Fibroblast of skin of right quadriceps (primary cell): ENCODE measurements around the gene MLXIPL.
"Not testable (repeated sequence)": the region's sequence is repeated elsewhere in the genome, so short reads cannot be mapped to it uniquely, and the experiment has no call there.

Experiments
- DNase-seq: peaks from one replicate; pipeline ENCODE4 v3.0.0-alpha.2; 2013

MLXIPL gene, protein sequence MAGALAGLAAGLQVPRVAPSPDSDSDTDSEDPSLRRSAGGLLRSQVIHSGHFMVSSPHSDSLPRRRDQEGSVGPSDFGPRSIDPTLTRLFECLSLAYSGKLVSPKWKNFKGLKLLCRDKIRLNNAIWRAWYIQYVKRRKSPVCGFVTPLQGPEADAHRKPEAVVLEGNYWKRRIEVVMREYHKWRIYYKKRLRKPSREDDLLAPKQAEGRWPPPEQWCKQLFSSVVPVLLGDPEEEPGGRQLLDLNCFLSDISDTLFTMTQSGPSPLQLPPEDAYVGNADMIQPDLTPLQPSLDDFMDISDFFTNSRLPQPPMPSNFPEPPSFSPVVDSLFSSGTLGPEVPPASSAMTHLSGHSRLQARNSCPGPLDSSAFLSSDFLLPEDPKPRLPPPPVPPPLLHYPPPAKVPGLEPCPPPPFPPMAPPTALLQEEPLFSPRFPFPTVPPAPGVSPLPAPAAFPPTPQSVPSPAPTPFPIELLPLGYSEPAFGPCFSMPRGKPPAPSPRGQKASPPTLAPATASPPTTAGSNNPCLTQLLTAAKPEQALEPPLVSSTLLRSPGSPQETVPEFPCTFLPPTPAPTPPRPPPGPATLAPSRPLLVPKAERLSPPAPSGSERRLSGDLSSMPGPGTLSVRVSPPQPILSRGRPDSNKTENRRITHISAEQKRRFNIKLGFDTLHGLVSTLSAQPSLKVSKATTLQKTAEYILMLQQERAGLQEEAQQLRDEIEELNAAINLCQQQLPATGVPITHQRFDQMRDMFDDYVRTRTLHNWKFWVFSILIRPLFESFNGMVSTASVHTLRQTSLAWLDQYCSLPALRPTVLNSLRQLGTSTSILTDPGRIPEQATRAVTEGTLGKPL

DNA sequence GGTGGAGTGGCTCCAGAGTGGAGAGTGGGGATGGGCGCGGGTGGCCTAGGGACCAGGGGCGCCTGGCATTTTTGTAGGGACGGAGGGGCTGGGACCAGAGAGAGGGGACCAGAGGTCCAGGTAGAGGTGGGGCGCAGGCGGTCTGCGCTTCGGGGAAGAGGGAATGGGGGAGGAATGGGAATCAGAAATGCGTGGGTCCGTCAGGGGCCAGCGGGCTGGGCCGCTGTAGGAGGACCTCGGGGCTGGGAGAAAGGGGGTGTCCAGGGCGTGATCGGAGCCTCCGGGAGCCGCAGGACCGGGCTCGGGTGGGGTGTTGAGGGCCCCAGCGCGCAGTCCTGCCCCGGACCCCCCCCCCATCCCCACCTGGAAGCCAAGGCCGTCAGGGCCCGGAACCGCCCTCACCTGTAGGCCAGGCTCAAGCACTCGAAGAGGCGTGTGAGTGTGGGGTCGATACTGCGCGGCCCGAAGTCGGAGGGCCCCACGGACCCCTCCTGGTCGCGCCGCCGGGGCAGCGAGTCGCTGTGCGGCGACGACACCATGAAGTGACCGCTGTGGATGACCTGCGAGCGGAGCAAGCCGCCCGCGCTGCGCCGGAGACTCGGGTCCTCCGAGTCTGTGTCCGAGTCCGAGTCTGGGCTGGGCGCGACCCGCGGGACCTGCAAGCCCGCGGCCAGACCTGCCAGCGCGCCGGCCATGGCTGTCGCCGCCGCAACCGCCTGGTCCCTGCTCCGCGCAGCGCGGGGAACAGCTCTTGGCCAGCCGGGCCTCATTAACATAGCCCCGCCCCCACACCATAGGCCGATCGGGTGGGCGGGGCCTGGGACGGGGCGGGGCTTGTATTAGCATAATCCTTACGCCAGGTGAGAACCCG, at the start of gene MLXIPL:
Gene MLXIPL, minus strand, starts transcription at position 725 of the 871 bp plus-strand sequence. Its CDS starts 30 bp downstream, at position 695.
- DNase-seq: peak; percentile 32

DNA sequence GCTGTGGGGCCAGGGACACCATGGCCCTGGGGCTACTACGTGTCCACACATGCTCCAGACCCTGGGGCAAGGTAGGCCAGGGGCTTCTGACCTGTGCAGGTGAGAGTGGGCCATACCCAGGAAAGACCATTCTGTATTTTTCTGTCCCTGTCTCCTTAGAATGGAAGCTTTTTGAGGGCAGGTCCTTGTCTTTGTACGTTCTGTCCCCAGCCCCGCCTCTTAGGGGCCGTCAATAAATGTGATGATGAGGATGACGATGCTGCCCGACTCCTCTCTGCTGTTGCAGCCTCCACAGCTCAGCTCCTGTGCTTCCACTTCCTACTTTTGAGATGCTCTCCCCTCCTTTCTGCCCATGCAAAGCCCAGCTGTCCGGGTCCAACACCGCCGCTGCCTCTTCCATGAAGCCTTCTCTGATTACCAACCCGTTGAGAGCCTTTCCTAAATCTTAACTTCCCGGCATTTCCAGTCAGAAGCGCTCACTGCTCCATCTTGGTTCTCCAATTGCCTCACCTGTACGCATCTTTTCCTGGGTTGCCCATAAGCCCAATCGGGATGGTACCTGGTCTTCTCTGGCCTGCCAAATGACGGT, 47.6 kb upstream of the MLXIPL start:
- no peak for DNase-seq

DNA sequence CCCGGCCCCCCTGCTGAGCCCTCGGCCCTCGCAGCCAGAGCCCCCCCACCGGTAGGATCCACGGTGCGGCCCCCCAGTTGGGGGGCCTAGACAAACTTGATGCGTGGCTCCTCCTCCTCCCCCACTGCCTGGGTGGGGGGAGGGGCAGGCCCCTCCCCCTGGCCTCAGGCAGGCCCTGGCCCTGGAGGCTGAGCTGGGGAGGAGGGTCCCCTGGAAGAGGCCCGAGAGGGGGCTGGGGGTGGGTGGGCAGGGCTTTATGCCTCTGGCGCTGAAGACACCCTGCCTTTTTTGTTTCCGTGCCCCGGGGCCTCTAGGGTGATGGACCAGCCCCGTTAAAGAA, 47.0 kb upstream of the MLXIPL start:
- DNase-seq: no peak

DNA sequence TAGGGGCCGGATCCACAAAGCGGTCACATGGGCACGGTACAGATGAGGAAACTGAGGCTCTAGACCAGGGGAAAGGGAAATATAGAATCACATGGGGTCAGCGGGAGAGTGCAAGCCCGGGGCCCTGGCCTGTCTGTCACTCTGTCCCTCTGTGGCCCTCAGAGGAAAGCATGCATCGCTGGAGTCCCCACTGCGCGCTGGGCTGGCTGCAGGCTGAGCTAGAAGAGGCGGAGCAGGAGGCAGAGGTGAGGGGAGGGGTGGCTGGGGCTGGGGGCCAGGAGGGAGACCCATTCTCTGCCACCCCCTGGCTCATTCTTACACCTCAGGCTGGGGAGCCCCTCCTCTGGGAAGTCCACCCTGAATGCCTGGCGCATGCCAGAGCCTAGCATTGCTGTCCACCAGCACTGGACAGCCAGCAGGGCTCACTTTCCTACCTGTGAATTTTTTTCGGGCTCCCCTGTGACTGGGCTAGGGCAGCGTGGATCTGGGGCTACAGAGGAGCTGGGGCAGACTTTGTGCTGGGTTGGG, 45.6 kb upstream of the MLXIPL start:
- no peak for DNase-seq

DNA sequence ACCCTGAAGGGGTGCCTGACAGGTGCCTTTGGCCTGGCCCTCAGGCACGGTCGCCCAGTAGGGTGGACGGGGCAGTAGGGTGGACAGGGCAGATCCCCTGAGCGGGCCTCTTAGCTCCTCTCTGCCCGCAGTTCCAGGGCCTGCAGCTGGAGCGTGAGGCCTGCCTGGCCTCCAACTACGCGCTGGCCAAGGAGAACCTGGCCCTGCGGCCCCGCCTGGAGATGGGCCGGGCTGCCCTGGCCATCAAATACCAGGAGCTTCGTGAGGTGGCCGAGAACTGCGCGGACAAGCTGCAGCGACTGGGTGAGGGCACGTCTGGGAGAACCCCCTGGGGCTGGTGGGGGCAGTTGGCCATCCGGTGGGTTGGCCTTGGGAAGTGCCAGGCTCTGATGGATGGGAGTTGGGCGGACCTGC, 45.0 kb upstream of the MLXIPL start:
- no peak for DNase-seq

DNA sequence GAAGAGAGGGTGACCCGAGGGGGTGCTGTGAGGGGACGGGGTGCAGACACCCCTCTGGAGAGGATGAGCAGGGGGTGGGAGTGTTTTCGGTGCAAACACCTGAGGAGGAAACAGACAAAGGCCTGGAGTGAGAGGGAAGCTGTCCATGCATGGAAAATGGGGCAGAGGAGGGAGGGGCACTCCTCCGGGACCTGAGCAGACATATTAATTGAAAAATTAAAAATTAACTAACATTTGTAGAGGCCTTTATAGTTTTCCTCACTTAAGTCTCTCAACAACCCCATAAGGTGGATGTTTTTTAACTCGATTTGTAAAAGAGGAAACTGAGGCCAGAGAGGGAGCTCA, 44.5 kb upstream of the MLXIPL start:
- no peak for DNase-seq

DNA sequence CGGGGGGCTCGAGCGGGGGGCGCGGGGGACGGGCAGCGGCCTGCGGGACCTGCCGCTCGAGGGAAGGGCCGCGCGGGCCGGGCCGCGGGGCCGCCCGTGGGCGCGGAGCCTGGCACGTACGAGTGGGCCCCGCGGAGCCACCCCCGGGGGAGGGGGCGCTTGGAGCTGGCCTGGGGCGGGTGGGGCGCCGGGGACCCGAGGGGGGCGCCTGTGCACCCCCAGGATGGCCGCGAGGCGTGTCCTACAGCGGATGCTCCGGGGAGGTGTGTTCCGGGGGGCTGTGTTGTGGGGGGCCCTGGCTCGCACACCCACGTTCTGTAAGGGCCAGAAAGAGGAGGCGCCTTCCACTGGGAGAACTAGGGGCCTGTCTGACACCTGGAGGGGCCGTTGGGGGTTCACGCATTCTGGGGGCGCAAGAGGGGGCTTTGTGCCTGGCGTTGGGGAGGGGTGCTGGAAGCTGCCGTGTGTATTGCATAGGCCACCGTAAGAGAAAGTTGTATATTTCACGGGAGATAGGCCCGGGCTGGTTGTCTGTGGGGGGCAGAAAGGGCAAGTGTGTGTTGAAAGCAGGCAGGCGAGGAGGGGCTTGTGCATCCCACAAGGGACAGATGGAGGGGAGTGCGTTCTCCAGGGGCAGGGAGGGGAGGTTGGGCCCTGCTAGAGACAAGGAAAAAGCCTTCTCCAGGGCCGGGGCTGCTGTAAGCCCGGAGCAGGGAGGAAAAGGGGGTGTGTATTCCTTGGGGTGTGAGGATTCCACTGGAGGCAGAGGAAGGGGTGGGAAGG, 44.0 kb upstream of the MLXIPL start:
- DNase-seq: peak; percentile 8

DNA sequence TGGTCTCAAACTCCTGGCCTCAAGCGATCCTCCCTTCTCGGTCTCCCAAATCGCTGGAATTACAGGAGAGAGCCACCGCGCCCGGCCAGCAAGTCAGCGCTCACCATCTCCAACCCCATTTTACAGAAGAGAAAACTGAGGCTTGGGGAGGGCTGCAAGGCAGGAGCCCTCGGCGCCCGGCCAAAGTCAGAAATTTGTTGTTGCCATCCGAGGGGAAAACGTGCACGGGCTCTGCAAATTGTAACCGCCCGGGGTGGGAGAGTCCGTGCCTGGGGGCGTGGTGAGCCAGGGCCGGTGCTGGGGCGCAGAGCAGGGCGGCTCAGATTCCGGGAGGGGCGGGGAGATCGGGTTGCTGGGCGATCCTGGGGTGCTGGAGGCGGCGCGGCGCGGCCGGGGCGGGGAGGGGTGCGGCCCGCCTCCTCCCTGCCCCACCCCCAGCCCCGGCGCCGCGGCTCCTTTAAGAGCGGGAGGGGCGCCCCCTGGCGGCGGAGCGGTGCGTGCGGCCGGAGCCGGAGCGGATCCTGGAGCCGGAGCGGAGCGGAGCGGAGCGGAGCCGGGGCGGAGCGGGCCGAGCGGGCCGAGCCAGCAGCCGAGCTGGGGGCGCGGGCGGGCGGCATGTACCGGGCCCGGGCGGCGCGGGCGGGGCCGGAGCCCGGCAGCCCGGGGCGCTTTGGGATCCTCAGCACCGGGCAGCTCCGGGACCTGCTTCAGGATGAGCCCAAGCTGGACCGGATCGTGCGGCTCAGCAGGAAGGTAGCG, 43.2 kb upstream of the MLXIPL start, which contains the start of gene VPS37D:
Gene VPS37D, plus strand, starts transcription at position 488 of the 759 bp plus-strand sequence. Its CDS starts 128 bp downstream, at position 616.
- DNase-seq: peak; percentile 87

DNA sequence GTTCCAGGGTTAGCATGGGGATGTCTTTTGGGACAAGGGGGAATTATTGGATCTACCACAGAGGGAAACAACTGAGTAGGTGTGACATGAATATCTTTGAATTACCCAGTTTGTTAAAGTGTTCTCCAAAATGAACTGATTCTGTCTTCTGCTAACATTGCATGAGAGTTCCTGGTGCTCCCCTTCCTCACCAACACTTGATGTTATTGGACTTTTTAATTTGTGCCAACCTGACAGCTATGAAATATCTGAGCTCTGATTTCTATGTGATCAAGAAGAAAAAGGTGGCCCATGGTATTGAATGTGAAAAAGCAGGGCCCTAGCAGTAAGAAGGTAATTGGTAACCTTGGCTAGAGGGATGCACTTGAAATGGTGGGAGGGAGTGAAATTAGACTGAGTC, 38.7 kb upstream of the MLXIPL start:
- DNase-seq: no peak

DNA sequence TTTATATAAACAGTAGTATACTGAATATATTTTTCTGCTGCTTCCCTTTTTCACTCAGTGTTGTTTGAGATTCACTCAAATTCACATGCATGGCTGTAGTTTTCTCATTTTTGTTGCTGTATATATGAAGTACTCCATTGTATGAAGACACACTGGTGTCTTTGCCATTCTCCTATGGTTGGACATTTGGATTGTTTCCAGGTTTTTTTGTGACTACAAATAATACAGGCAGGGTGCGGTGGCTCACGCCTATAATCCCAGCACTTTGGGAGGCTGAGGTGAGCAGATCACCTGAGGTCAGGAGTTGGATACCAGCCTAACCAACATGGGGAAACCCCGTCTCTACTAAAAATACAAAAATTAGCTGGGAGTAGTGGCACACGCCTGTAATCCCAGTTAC, 36.3 kb upstream of the MLXIPL start:
- DNase-seq: not testable (repeated sequence)

DNA sequence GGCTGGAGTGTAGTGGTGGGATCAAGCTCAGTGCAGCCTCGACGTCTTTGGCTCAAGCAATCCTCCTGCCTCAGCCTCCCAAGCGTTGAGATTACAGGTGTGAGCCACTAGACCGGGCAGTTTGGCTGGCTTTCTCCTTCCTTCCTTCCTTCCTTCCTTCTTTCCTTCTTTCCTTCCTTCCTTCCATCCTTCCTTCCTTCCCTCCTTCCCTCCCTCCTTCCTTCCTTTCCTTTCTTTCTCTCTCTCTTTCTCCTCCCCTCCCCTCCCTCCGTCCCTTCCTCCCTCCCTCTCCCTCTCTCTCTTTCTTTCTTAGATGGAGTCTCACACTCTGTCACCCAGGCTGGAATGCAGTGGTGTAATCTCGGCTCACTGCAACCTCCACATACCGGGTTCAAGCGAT, 35.7 kb upstream of the MLXIPL start:
- no peak for DNase-seq

DNA sequence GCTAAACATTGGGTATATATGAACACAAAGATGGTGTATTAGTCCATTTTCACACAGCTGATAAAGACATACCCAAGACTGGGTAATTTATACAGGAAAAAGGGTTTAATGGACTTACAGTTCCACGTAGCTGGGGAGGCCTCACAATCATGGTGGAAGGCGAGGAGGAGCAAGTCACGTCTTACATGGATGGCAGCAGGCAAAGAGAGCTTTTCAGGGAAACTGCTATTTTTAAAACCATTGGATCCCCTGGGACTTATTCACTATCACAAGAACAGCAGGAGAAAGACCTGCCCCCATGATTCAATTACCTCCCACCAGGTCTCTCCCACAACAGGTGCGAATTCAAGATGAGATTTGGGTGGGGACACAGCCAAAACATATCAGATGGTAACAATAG, 31.0 kb upstream of the MLXIPL start:
- not testable (repeated sequence) for DNase-seq

DNA sequence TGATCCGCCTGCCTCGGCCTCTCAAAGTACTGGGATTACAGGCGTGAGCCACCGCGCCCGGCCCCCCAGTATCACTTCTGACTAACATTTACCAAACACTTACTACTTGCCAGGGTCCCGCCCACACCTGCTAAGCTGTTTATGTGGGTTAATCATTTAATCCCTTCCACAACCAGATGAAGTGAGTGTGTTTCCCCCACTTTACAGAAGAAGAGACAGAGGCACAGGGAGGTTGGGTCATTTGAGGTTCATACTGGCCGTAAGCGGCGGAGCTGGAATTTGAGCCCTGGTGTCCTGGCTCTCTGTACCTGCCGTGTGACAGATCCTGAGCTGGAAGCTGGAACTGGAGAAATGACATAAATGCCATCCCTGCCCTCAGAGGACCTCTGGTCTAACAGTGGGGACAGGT, 28.2 kb upstream of the MLXIPL start:
- no peak for DNase-seq

DNA sequence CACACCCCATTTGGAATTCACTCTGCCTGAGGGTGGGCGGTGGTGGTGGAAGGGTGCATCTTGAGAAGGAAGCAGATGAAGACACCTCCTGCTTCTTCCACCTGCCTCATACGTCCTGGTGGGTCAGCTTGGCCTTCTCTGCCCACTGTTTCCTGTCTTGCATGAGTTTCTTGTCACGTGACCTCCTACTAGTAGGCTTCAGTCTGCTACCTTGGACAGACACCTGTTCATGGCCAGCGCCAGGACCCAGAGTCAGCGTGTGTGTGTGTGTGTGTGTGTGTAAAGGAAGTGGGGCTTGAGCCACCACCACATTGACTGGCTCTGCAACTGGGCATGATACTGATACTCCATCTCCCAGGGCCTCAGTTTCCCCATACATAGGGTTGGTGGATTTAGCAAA, 26.2 kb upstream of the MLXIPL start:
- DNase-seq: no peak

DNA sequence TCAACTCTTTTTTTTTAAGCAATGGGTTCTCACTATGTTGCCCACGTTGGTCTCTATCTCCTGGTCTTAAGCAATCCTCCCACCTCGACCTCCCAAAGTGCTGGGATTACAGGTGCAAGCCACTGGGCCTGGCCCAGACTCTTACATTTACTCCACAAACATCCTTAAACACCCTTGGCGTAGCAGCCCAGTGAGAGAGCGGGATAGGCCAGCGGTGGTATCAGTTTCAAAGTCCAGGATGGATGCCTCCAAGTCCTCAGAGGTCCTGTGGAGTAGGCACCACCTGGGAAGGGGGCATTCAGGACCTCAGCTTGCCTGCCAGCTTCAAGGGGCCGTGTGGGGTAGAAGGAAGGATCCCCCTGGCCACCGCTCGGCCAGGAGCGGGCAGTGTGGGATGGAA, 25.3 kb upstream of the MLXIPL start:
- no peak for DNase-seq

DNA sequence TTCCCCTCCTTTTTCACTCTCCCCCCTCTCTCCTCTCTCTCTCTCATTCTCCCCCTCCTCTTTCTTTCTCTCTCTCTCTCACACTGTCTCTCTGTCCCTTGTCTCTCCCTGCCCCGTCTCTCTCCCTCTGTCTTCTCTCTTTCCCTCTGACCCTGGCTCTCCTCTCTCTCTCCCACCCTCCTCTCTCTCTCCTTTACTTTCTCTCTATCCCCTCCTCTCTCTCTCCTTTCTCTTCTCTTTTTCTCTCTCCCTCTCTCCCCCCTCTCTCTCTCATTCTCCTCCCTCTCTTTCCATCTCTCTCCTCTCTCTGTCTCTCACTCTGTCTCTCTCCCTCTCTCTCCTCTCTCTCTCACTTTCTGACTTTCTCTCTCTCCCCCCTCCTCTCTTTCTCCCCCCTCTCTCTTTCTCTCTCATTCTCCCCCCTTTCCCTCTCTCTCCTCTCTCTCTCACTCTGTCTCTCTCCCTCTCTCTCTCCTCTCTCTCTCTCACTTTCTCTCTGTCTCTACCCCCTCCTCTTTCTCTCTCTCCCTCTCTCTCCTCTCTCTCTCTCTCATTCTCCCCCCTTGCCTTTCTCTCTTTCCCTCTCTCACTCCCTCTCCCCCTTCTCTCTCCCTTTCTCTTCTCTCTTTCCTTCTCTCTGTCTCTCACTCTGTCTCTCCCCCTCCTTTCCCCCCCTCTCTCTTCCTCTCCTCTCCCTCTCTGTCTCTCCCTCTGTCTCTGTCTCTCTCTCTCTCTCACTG, 24.4 kb upstream of the MLXIPL start:
- DNase-seq: no peak

DNA sequence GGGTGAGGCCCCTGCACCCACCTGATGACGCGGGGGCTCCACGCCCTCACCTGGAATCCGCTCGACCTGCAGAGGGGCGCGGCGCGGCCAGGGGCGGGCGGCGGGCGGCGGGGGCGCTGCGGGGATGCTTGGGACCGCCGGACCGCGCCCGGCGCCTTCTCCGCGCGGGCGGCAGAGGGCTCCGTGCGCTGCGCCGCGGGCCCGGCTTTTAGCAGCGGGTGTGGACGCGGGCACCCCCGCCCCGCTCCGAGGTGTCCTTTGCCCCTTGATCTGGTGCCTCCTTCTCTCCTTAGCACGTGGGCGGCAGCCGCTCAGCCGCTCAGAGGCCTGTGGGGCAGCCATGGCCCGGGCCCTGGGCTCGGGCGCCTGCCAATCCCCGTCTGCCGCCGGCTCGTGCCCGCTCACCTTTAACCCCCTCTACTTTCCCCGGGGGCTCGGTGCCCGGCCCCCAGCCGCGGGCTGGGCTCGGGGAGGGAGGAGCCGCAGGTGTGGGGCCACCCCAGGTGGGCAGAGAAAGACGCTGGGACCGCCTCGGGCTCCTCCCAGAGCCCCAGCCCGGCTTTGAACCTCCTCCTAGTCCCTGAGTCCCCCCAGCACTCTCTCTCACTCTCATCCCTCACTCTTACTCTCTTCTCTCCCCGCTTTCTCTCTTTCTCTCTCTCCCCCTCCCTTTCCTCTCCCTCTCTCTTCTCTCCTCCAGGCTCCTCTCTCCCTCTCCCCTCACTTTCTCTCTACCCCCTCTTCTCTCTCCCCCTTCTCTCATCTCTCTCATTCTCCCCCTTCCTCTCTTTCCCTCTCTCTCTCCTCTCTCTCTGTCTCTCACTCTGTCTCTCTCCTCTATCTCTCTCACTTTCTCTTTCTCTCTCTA, 23.6 kb upstream of the MLXIPL start:
- DNase-seq: no peak

DNA sequence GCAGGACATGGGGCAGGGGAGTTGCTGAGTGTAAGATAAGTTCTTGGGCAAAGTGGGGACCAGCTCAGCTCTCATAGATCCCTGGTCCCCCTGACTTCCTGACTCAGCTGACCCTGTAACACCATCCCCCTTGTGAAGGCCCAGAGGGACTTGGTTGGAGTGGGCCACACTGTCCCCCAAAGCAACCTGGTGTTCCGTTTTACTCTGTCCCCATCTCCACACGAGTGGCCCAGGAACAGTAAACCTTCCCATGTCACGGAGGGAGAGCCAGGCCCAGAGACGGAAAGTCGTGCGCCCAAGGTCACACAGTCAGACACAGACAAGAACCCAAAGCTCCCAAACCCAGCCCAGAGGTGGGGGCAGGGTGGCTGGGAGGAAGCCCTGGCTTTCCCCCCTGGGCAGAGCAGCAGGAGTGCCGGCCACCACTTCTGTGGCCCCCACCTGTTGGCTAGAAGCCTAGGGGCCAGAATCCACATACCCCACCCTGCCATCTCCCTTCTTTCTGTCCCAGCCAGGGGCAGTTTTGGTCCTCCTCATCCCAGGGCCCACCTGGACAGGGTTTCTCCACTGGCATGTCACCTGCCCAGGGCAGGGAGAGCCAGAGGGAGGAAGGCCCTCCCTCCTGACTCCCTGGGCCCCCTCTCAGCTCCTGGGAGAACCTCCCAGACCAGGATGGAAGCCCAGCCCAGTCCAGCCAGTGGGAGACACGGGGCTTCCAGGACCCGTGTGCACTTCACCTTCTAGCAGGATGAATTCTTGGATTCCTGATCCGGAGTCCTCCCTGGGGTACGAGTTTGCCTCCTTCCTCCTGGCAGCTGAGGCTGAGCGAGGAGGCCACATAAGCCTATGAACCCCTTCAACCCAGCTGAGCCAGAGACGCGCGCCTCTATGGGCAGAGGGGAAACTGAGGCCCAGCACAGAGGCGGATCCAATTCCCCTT, 22.7 kb upstream of the MLXIPL start:
- no peak for DNase-seq
